GM19324 (cell line): ENCODE data around the gene ZFP3.
"Not testable (repeated sequence)": the region's sequence is repeated elsewhere in the genome, so short reads cannot be mapped to it uniquely, and the experiment has no call there.

Experiments used
- ATAC-seq: cut with Tn5 transposase; IDR thresholded peaks from one replicate; pipeline ENCODE4 v1.9.1; 2021; ENCODE audit warnings: mild to moderate bottlenecking, moderate library complexity; ENCODE audit not compliant: unreplicated experiment, low FRiP score

The ZFP3 gene

GRCh38 chr17:5077275-5077674, 992 bp upstream of the ZFP3 start:
- ATAC-seq: not testable (repeated sequence)

- no peak for ATAC-seq
Observed at GRCh38 chr17:5077781-5078105, 524 bp upstream of the ZFP3 start.

- ATAC-seq: no peak
Observed at GRCh38 chr17:5080591-5080990, 2.3 kb downstream of the ZFP3 start.

DNA sequence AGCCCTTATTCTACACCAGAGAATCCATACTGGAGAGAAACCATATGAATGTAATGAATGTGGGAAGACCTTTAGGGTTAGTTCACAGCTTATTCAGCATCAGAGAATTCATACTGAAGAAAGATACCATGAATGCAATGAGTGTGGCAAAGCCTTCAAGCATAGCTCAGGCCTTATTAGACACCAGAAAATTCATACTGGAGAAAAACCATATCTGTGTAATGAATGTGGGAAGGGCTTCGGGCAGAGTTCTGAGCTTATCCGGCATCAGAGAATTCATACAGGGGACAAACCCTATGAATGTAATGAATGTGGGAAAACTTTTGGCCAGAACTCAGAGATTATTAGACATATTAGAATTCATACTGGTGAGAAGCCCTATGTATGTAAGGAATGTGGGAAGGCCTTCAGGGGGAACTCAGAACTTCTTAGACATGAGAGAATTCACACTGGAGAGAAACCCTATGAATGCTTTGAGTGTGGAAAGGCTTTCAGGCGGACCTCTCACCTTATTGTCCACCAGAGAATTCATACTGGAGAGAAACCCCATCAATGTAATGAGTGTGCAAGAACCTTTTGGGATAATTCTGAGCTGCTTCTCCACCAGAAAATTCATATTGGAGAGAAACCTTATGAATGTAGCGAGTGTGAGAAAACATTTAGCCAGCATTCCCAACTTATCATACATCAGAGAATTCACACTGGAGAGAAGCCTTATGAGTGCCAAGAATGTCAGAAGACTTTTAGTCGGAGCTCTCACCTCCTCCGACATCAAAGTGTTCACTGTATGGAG, 14.1 kb downstream of the ZFP3 start:
- ATAC-seq: no peak

- no peak for ATAC-seq
Observed at GRCh38 chr17:5096731-5097100, 18.4 kb downstream of the ZFP3 start.

DNA sequence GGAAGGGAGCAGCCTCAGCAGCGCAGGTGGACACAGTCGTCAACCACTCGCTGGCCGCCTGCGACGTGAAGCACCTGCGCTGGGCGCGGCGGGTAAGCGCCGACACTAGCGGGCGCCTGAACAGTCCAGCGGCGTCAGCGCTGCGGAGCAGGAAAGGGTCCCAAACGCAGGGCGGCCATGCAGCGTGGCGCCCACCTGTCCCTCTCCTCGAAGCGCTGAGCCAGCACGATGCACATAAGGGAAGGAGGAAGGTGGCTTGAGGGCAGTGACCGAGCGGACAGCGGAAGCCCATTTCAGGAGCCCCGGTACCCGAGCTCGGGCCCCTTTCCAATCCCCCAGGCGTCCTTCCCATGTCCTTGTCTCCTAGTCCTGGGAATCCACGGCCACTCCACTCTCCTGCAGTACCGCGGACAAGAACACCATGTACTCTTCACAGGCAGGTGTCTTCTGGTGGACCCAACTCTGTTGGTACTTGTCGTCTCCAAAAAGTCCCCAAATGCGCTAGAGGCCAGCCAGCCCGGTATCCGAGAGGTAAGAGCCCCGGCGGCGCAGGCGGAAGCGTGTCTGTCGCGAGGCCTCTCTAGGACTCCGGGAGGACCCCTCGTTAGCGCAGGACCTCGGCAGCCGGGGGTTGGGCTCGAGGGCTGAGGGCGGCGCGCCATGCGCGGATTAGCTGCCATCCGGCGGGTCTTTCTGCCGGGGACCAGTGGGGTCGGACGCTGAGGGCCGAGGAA, 19.0 kb downstream of the ZFP3 start:
- ATAC-seq: no peak

DNA sequence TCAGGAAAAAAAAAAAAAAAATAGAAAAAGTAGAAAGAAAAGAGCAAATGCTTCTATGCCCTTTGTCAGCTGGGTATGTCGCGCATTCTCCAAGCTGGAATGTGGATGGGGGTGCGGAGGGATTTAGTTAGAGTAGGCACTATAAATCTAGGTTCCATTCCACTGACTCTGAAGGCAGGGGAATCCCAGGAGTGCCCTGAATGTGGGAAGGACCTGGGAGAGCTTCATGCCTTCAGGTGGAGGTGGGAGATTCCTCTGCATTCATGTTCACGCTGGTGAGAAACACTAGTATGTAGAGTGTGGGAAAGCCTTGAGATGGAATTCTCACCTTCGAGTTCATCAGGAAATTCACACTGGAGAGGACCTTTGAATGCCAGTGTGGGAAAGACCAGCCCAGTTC, 21.0 kb downstream of the ZFP3 start:
- no peak for ATAC-seq

- no peak for ATAC-seq
Observed at GRCh38 chr17:5100832-5101231, 22.6 kb downstream of the ZFP3 start.

GRCh38 chr17:5110816-5111215, 32.5 kb downstream of the ZFP3 start:
- ATAC-seq: no peak

DNA sequence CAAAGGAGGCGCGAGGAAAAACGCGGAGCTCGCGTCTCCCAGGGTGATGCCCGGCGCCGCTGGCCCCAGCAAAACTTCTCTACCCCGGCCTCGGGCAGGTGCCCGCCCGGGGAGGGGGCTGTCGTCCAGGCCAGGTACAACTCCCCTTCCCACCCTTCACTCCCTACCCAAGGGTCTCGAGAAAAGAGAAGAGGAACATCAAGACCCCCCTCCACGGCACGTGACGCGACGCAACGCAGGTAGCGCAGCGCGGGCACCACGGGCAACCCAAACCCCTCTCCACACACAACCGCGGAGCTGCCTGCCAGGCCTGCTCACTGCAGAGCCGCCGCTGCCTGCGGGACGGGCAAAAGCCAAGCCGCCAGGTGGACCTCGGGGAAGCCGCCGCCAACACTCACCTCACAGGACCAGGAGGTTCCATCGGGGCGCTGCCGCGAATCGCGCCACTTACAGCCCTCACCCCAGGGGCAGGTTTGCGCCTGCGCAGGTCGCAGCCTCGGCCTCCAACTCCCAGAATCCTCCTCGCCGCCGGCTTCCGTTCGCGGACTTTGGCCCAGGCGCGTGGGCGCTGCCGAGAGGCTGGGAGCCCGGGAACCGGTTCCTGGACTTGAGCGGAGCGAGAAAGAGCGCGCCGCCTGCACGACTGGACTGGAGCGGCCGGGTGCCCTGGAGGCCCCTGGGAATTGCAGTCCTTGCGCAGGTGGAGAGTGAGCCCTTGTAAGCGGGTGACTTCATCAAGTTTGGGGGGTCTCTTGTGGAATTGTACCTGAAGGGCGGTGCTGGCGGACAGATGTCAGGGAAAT, 33.3 kb downstream of the ZFP3 start, which contains the start of gene ZNF232:
ZNF232 (minus strand) TSS at position 477 of the 803 bp plus-strand sequence; CDS start at position 421, 56 bp downstream.
- peak; percentile 88 for ATAC-seq

- no peak for ATAC-seq
Observed at GRCh38 chr17:5115673-5116651, 37.7 kb downstream of the ZFP3 start, which contains the start of gene USP6. Gene USP6 (plus strand): TSS chr17:5116032. CDS start chr17:5130368, 14,336 bp downstream.

GRCh38 chr17:5118219-5118618, 40.0 kb downstream of the ZFP3 start:
- ATAC-seq: no peak

DNA sequence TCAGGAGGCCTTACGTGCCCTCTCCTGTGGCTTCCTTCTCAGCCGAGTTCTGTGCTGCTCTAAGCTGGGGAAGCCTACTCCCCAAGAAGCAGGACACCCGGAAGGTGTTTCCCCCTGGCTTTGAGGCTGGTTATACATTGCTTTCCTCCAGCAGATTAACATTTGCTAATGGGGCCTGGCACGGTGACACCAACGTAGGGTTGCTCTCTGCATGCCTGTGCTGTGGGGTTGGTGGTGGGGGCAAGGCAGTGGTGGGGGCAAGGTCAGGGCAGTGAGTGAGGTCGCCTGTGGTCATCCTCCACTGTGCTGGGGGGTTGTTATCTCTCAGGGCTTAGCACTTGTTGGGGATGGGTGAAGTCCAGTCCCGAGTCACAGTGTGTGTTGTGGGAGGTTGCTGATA, 41.8 kb downstream of the ZFP3 start:
- no peak for ATAC-seq

DNA sequence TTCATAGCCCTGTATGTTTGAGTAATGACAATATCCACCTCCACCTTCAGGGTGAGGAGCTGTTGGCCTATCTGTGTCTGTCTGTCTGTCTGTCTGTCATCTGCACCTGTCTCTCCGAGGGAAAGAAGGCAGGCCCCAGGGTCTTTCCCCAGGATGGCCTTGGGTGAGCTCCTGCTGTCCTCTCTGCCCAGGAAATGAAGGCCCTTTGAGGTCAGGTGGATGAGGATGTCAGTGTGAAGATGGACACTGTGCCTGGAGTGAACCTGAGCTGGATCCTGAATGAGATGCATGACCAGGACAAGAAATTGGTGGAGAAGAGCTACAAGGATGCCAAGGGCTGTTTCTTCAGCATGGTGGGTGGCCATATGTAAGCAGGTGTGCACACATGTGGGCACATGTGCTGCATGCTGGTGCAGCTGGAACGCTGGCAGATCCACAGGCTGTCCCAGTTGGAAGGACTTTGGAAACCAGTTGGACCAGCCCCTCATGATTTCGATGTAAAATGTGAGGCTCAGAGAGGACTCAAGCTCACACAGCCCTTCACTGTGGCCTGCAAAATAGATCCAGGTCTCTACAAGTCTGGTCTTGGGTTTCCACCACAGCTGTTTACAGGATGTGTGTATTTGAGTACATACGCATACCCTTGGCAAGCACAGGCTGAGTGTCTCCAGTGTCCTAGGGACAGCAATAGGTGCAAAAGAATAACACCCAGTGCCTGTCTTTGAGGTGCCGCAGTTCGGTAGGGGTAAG, 42.3 kb downstream of the ZFP3 start:
- not testable (repeated sequence) for ATAC-seq

GRCh38 chr17:5121186-5121841, 43.0 kb downstream of the ZFP3 start:
- ATAC-seq: no peak

- ATAC-seq: not testable (repeated sequence)
Observed at GRCh38 chr17:5122056-5122455, 43.8 kb downstream of the ZFP3 start.

- ATAC-seq: no peak
Observed at GRCh38 chr17:5122586-5123342, 44.5 kb downstream of the ZFP3 start.
